HG02623 (cell line): ENCODE data around the gene SORCS1.
"Not testable (repeated sequence)": the region's sequence is repeated elsewhere in the genome, so short reads cannot be mapped to it uniquely, and the experiment has no call there.

Experiments
- ATAC-seq: cut with Tn5 transposase; IDR thresholded peaks from one replicate; pipeline ENCODE4 v1.9.1; 2021; ENCODE audit warnings: moderate library complexity; ENCODE audit not compliant: unreplicated experiment

Gene SORCS1

DNA sequence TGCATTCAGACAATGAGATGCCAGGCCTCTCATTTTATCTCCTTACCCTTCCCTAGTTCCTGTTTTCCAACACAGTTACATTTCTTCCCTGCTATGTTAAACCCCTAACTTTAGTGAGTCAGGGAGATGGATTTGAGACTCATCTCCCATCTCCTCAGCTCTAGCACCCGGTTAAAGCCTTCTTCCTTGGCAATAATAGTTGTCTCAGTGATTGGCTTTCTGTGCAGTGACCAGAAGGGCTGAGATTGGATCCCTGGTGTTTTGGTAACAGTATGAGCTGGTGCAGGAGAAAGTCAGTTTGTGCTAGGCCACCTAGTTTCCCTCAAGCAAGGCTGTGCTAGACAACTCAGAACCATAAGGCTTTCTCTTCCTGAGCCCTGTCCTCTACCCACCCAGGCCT, 212.5 kb downstream of the SORCS1 start:
- ATAC-seq: no peak

DNA sequence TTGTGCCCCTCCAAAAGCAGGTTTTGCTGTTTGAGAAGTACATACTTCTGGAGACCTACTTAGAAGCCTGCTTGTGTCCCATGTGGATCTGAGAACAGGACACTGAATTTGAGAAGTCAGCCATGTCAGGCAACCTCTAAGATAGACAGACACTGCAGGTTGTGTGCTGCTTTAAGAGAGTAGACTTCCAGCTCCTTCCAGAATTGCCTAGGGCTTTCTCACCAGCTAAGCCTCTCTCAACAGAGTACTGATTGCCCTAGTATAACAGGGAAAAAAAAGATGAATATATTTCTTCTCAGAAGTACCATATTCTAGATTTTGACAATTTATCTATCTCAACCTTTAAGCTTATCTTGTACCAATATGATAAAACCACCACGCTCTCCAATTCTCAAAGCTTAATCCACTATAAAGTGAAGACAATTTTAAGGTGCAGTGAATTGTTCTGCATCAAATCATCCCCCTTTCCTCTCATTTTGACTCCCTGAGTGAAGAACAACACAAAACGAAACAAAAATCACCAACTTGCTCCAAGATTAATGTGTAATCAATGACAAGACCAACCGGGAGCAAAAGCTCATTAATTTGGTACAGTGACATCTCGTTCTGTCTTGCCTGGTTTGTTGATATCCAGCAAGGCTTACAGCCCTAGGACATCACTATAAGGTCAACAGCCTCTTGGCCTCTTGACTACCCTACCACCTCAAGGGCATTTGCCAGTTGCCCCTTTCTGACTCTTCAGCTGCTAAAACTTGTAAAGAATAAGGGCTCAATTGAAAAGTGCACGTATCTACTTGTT, 214.6 kb downstream of the SORCS1 start:
- no peak for ATAC-seq

DNA sequence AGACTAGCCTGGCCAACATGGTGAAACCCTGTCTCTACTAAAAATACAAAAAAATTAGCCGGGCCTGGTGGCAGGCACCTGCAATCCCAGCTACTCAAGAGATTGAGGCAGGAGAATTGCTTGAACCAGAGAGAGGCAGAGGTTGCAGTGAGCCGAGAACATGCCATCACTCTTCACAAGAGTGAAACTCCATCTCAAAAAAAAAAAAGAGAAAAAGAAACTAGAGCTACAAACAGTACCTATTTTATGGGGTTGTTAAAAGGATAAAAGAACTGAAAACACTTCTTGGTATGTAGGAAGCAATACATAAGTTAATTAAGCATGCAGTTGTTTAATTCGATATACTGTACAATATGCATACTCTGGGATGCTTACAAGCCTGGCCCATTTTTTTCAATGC, 216.9 kb downstream of the SORCS1 start:
- no peak for ATAC-seq

DNA sequence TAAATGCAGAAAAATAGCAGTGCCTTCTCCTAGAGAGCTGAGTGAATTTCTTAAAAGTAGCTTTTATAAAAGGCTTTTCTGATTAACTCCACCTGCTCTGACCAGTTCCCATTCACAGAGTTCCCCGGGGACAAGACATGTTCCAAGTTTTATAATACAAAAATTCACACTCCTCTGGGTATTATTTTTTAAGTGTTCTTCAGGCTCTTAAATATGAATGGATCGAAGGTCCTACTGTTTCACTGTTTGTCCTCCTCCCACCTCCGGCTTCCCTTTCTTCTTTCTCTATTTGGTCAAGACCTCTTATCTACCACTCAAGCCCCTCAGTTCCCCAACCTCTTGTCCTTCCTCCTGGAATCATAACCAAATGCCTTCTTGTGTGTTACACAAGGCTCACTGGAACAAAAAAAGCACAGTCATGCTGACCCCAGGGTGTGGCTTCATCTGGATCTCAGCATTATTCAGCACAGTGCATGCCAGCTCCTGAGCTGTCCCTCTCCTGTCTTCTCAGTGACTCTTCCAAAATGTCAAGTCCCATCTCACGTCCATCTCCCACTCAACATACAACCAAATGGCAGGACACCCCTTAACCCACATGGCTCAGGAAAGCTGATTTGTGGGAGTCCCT, 222.4 kb downstream of the SORCS1 start:
- no peak for ATAC-seq

DNA sequence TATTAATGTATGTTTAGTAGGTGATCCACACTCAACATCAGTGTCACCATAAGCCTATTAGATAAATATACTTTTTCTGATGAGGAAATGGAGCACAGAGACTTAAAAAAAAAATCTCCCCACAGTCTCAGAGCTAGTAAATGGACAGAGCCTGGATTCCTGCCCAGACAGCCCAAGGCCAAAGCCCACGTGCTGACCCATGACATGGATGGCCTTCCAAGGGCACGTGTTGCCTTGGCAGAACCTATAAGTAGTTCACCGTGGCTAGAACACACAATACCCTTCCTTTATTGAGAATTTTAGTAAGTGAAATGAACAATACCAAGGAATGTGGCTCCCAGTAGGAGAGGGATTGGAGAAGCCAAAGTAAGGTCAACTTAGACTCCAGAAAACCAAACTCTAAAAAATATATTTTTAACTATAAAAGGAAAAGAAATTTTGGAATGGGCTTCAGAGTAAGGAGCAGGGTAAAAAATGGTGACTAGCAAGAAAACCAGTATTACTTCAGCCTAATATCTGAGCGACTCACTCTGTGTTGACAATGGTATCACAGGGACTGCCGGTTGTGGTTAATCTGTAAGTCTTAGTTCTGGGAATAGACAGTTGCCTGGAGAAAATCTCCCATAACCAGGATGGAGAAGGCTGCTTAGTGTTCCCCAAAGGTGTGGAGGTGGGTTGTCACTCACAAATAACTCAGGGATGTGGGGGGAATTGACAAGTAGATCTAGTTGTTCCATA, 223.0 kb downstream of the SORCS1 start:
- no peak for ATAC-seq

DNA sequence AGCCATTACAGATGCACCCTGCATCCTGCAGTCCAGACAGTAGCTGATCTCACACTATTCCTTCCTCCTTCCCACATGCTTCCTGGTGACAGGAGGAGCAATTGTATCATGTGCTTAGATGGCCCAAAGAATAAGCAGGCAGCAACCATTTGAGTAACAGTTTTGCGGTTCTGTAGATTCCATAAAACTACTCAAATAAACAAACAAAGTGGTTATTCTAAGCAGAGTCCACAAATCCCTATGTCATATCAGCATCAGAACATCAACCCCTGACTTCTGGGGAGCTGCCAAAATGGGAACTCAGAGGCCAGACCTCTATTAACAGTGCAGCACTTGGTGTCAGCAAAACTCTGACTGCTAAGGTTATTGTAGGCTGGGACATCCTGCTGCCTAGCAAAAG, 226.0 kb downstream of the SORCS1 start:
- no peak for ATAC-seq

DNA sequence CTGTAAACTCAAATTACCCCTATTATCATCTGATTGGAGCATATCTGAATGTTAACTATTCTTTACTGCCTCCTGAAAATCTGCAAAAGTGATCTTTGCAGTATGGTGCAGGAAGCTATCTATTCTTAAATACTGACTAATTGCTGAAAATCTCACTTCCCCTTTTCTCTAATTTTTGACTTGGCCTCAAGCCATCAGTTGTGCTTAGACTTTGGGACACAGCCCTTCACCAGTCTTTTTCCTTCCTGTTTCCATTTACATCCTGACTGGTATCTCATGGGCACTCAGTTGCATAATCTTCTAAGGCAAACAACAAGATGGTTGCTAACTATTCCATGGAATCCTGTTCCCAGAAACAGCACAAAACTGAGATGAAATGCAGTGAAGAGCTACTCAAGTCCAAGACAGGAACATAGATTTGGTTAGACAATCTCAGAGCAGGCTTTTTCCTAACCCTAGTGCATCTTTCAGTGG, 228.5 kb downstream of the SORCS1 start:
- peak; percentile 69 for ATAC-seq

DNA sequence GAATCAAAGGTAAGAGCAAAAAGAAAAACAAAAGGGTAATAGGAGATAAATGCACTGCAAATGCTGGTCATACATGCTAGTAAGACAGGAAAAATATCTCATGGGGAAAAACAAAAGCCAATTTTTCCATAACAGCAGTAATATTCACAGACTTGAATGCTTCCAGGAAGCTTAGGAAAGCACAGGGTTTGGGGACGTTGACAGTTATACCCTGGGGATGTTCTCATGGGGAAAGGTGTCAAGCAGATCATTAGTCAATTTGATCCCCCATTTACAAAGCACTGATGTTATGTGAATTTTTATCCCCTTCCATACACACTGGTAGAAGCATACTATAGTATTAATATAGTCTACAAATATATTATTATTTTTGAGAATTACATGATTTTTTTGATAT, 232.7 kb downstream of the SORCS1 start:
- no peak for ATAC-seq

DNA sequence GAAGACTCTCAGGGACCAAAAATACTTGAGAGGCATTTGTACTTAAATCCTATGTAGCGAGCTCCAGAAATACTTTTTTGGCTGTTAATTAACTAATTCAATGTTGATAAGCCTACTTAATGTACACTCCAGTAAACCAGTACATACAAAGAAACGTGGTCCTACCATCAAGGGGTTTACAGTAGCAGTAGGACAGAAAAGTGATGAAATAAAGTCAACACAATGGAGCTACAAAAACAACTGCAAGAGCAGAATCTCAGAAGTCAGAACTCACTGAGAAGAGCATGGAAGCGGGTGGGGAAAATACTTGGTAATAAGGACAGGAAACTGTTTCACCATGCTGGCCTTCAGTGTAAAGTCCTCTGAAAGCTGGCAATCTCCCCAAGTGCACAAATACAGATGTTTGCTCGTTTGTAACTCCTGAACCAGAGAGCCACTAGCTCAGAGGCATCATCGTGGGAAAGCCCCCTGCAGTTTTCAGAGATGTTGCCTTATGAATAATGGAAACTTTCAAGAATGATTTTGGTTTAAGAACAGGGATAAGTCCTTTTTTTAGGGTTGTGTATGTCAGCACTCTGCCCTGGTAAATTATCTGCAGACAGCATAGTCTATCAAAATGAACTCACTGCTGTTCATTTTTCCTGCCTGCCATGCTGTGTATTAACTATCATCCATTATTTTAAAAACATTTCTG, 233.2 kb downstream of the SORCS1 start:
- peak; percentile 73 for ATAC-seq

DNA sequence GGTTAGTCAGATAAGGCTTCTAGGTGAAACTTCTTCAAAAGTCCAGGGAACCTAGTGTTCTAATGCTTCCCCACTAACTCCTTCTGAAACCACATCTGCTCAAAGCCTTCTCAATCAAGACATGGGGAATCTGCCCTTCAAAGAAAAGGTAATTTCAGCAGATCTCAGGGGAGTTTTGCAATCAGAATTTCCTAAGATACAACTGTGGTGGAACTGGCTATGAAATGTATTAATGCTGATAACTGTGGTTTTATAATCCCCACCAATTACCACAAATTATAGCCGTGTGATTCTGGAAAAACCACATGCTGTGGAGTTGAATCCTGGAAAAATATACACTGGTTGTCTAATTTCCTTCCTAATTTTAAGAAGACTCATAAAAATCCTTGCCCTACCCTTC, 233.8 kb downstream of the SORCS1 start:
- ATAC-seq: no peak

DNA sequence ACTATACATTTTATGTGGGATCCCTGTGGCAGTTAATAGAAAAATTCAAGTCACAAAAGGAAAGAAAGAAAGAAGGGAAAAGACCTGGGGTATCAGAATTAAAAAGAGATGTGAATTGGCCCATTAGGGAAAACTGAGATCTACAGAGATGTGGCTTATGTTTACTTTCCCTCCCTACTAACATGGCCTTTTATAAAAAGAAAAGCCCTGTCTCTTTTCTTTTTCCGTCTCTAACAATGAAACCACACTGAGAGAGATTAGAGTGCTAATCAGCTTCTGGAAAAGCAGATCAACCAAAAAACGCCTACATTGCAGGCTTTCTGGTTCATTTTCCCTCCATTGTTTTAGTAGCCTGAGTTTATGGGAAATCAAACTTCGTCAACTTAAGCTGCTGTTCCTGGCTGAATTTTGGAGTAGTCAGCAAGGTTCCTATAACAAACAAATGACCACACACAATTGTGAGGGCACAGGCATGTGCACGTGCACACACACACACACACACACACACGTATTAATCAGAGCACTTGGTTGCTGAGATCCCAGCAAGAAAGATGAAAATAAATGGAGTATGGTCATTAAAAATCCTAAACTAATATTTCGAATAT, 235.1 kb downstream of the SORCS1 start:
- no peak for ATAC-seq

DNA sequence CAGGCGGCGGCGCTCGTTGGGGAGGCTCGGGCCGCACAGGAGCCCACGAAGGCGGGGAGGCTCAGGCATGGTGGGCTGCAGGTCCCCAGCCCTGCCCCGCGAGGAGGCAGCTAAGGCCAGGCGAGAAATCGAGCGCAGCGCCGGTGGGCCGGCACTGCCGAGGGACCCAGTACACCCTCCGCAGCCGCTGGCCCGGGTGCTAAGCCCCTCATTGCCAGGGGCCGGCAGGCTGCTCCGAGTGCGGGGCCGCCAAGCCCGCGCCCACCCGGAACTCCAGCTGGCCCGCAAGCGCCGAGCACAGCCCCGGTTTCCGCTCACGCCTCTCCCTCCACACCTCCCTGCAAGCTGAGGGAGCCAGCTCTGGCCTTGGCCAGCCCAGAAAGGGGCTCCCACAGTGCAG, 236.4 kb downstream of the SORCS1 start:
- not testable (repeated sequence) for ATAC-seq

DNA sequence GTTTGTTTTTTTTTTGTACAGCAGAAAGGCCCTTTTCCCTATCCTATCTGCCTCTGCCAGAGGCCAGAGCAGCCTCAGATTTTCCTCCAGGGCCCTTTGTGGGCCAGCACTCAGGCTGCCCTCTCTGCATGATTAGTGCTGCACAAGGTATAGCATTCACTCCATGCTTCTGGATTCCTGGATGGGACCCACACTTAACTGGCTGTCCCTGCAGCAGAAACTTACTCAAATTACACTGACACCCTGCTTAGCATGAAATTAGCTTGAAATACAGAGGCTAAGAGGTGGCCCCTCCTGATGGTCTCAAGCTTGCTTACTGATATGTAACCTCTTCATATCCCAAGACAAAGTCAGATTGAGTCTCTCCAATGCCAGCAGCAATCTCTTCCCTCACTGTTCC, 239.3 kb downstream of the SORCS1 start:
- ATAC-seq: no peak

DNA sequence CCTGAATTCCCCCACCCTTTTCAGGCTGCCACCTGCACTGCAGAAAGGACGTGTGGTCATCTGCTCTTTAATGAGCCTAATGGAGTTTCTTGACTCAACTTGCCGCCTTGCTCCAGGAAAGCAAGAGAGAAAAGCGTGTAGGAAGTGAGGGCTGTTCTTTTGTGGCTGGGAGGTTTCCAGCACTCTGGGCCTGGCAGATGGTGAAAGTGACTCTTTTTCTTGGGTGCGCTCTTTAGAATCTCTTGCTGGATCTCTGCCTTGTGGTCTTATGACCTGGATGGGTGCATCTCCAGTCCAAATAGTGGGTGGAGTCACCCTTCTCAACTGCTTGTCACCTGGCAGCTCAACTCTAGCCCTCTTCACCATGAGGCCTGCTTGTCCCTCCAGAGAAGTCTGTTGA, 244.0 kb downstream of the SORCS1 start:
- ATAC-seq: no peak

DNA sequence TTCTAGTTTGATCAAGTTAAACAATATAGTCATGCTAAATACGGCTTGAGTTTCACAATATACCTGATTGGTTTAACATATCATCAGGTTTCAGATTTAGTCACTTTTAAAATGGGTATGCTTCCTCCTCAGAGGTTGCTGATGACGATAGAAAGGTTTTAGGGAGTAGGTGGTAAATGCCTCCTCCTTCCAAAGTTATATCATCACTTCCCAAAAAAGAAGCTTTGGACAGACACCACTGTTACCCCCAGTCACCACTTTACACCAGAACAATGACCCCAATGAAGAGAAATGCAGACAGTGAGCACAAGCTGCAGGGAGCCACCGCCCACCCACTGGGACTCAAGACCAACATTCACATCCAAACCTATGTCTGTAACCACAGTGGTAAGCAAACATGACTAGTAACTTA, 244.6 kb downstream of the SORCS1 start:
- ATAC-seq: peak; percentile 76

DNA sequence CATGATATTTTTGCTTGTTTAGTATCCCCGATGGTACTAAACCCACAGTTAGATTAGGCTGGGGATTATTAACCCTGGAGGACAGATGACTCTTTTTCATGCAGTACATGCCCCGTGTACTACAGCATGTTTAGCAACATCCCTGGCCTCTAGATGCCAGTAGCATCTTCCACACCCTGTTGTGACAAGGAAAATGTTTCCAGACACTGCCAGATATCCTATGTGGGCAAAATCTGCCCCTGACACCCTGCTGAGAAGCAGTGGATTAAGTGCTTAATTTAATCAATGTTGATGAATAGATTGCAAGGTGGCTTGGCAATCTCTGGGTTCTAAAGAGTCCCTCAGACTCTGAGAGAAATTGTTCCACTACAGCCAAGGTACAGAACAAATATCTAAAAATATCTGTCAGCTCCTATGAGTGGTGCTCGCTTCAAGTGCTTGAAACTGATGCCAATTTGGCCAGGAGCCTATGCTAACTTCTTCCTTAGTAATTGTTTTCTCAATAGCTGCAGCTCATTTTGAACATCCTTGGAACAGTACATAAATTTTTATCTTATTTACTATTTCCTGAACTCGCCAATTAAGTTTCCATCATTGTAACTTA, 247.0 kb downstream of the SORCS1 start:
- ATAC-seq: no peak

DNA sequence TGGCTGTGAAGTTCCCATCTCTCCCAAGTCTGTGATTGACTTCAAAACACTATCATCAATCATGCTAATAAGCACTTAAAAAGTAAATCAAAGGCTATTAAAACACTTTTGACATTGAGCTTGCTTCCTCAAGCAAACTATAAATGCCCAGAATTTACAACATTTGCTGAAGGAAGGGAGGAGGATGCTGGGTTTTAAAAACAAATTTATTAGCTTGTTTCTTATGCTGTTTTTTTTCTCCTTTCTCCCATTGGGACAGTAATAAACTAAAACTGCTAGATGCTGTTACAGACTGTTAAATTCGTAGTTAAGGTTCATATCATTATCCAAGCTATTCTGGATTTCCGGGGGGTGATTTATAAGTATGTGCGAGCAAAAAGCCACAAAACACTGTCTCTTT, 250.5 kb downstream of the SORCS1 start:
- no peak for ATAC-seq

DNA sequence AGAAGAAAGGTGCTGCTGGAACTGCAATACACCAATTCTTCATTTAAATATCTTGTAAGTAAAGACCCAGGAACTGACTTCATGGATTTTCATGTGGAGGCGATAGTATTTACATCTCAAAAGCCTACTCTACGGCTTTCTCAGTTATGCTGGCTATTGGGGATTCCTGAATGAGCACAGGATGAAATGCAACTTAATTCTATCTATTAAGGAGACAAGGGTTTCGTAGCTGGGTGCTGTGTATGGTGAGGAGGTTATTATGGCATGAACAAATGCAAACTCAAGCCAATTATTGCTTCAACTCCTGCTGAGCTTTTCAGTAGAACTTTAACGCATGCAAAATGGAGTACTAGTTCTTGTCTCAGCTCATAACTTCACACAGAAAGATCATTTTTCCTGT, 251.2 kb downstream of the SORCS1 start:
- ATAC-seq: no peak

DNA sequence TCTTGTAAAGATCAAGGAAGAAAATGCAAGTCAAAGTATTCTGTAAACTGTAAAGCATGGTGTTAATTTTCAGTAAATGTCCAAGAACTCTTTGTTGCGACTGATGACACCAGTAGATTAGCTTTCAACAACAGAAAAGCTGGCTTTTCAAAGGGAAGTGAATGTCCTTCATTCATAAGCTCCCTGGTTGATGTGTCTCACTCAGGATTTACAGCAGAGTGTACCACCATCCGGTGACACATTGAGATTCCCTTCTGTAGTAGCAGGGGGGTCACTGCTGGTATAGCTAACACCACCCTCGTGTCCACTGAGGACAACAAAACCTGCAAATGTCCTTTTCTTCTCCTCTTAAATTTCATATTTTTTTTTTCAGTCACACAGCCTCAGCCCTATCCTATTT, 253.4 kb downstream of the SORCS1 start:
- ATAC-seq: no peak

DNA sequence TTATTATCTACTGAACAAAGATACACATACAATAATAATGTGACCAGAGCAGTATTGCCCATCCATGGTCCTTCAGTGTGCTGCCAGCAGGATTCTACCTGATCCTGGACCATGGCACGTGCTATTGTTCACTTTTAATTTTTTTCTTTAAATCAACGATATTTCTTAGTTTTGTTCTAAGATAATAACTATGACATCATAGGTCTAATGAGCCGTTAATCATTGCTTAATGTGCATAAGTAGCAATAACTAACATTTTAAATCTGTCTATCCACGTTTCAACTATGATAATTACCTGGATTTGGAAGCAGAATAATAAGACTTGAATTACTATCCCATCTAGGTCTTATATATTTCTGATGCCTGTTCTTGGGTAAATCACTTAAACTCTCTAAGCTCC, 253.8 kb downstream of the SORCS1 start:
- no peak for ATAC-seq

DNA sequence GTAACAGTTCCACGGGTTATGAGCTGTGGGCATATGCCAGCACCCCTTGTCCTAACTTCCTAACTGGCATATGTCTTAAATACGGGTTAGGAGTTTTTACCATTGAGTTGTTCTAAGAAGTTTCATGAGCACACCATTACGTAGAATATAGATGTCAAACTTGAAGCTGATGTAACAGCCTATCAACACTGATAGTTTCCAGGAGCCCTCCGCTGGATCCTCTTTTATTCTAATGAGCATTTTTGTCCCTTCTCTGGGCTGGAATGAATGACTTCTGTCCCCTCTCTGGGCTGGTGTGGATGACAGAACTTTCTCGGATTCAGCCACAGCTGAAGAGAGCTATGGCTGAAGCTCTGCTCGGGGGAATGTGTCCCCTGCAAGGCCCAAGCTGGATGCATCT, 256.3 kb downstream of the SORCS1 start:
- no peak for ATAC-seq
